NCI-H524 (cell line): Measurements from ENCODE around the gene MIOS.

Experiments used
- DNase-seq, 2 experiments: peaks; one replicate each; lab custom pipeline; 2025; lab: John Stamatoyannopoulos, UW

MIOS gene

GRCh38 chr7:7583731-7584130, 17.0 kb downstream of the MIOS start:
- DNase-seq, result no peak

- DNase-seq, result no peak
Measured at GRCh38 chr7:7584653-7585052, 18.0 kb downstream of the MIOS start.

- DNase-seq, result no peak
Measured at GRCh38 chr7:7585241-7585928, 18.7 kb downstream of the MIOS start.

DNA sequence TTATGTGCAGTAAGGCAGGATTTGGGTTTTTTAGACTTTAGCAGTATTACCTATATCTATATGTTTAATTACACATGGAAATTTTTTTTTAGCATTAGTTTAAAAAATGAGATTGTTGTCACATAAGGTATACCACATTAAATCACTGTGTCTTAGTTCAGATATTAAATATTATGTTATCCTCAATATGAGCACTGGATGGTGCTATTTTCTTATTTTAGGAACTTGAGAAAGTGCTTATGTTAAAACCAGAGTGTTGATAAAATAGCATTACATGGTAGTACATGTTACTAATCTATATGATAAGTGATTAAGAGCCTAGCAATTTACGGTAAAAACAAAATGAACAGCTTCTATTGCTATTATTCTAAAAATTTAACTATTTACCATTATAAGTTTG, 28.8 kb downstream of the MIOS start:
- peak in 1 of 2 experiments; percentile 47 for DNase-seq

GRCh38 chr7:7596176-7596575, 29.5 kb downstream of the MIOS start:
- no peak for DNase-seq

DNA sequence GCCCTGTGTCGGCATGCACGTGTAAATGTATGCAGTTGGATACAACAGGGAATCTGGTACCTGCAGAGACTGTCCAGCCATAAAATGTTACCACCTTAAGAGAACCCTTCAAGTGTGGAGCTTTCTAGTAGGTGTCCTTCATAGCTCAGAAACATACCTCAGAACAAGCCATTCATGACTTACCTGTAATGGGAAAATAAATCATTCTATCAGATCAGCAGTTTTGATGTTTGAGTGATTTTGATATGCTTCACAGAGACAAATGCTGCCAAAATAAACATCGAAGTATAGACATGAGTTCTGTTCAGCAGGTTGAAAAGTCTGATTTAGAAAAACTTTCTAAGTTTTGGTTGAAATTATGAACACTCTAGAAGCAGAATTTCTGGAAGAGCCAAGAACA, 40.3 kb downstream of the MIOS start:
- no peak for DNase-seq

GRCh38 chr7:7609330-7609729, 42.6 kb downstream of the MIOS start:
- no peak for DNase-seq

DNA sequence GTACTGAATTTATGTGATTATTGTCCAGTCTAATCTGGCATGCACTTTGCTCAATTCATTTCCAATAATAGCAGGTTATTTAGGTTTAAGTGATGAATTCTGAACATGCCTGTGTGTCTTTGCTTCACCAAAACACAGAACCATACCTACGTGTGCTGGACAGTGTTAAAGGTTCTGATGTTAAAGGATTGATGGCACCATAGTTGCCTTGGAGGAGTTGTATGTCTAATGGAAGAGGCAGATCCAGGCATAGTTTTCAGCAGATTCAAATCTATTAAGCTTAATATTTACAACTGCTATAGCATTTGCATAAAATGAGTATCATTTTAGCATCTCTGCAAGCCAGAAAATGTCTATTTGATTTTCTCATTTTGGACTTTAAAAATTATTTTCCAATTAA, 45.8 kb downstream of the MIOS start:
- DNase-seq, result no peak

GRCh38 chr7:7613210-7613609, 46.5 kb downstream of the MIOS start:
- no peak for DNase-seq

- no peak for DNase-seq
Measured at GRCh38 chr7:7614018-7614741, 47.5 kb downstream of the MIOS start.

GRCh38 chr7:7617550-7617949, 50.9 kb downstream of the MIOS start:
- DNase-seq, result no peak

DNA sequence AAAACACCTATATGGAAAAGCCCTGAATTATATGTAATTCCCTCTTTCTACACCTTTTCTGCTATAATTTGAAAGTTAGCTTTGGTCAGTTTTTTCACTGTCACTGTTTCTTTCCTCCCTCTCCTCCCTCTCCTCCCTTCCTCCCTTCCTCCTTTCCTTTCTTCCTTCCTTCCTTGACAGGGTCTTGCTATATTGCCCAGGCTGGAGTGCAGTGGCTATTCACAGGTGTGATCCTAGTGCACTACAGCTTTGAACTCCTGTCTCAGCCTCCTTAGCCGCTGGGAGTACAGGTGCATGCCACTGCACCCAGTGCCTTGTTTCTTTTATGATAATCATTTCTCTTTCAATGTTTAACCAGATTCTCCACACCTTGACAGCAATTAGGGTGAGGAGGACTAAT, 51.7 kb downstream of the MIOS start:
- DNase-seq, result no peak

- no peak for DNase-seq
Measured at GRCh38 chr7:7620236-7620635, 53.6 kb downstream of the MIOS start.

GRCh38 chr7:7620644-7621210, 54.0 kb downstream of the MIOS start:
- DNase-seq, result no peak

DNA sequence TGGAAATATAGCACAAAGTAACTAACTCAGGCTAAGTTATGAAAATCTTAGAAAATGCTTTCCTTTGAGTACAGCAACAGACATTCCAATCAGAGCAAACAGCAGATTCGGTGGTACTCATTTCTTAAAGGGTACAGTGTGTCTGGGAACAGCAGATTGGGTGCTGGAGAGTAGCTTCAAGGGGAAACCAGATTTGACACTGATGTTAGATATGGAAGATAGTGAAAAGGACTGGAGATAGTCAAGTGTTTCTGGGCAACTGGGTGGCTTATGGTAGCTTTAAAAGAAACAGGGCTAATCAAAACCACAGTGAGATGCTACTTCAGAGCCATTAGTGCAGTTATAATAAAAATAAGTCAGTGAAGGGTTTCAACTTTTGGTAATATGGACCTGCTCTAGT, 61.8 kb downstream of the MIOS start:
- no peak for DNase-seq

DNA sequence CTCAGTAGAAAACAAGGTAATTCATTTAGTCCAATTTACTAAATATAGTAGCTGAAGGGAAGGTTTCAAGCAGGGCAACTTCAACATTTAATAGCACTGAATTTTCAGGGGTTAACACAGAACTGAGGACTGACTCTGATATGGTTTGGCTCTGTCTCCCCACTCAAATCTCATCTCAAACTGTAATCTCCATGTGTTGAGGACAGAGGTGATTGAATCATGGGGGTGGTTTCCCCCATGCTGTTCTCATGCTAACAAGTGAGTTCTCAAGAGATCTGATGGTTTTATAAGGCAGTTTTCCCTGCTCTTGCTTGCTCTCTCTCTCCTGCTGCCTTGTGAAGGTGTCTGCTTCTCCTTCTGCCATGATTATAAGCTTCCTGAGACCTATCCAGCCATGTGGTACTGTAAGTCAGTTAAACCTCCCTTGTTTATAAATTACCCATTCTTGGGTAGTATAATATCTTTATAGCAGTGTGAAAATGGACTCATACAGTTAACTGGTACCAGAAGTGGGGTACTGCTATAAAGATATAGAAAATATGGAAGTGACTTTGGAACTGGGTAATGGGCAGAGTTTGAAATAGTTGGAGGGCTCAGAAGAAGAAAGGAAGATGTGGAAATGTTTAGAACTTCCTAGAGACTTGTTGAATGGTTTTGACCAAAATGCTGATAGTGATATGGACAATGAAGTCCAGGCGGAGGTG, 64.1 kb downstream of the MIOS start:
- DNase-seq, result no peak

DNA sequence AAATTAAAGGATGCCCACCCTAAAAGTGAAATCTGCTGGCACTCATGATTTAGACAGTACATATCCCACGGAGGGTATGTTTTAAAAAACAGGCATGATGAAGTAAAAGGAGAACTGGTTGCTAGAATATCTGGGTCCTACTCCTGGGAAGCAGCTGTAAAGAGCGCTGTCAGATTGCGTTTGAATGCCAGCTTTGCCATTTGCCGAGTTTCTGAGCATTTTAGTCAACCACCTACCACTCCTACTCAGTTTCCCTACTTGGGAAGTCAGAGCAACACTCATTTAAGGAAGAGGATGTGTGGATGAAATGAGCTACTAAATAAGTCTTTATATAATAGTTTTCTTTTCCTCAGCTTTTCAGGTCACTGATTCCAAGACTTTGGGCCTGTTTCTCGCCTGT, 72.7 kb downstream of the MIOS start:
- no peak for DNase-seq

DNA sequence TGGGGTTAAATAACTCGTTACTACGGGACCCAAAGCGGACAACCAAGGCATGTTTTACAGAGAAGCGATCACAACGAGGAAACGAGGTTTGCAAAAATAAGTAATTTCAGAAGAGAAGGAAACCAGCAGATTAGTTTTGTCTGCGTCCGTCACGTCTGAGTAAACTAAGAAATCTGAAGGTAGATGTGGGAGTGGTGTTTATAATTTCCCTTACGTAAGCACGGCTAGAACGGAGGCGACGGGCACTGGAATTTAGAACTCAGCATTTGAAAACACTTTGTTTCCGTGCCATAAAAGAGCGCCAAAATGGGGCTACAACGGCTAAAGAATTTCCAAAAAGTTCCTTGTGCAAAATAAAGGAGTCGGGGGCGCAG, 73.2 kb downstream of the MIOS start:
- no peak for DNase-seq

DNA sequence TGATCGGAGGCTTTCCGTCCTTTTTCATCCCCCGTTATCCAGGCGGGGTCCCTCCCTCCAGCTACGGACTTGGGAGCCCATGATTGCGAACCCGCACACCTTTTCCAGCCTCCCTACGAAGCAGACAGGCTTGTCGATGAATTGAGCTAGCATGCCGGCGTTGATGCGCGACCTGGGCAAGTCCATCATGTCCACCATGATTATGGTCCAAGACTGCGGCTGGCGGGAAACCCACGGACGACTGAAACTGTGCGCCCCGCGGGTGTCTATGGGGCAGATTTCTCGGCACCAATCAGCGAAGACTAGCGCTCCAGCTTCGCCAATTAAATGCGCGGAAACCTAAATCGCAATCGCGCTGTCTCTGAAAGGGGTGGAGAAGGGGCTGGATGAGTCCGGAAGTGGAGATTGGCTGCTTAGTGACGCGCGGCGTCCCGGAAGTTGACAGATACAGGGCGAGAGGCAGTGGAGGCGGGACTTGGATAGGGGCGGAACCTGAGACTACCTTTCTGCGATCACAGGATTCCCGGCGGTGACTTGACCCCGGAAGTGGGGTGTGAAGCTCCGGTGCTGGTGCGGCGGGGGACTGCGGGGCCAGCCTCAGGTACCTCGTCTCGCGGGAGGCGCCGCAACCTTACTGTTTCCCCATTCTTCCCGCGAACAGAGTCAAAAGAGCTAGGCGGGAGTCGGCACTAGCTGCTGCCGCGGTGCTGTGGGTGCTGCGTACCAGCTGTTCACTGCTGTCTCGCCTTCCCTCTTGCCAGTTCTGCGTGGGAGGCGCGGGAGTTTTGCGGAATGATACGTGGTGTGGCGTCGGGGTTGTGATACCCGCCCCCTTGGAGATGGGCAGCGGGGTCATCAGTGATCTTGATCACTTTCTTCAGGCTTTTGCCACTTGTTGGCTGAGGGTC, 73.8 kb downstream of the MIOS start, which contains the start of gene UMAD1:
TSS of gene UMAD1 (plus strand) at position 532 of the 908 bp plus-strand sequence. CDS start 32,620 bp downstream, outside the sequence.
- peak; percentile 97 to 98 for DNase-seq

DNA sequence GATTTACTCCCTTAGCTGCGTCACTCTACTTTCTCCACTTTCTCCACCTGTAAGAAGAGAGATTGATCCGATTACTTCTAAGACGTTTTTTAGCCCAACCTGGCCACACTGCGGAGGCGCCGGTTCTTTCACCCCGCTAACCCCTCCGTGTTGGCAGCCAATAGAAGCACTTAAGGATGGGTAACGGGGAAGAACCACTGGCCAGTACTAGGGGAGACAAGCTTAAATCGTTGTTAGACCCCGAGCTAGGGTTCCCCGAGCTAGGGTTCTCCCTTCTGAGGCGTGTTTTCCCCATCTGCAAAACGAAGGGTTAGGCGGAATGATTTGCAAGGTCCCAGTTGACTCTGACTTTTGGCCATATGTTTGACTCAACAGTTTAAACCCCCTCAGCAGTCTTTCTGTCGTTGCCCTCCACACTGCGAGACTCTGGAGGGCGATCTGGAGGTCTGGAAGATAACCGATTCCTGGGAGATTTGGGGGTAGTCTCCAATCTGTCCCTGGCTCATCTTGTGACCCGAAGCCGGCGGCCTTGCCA, 74.5 kb downstream of the MIOS start:
- DNase-seq, result peak; percentile 12 to 53

- no peak for DNase-seq
Measured at GRCh38 chr7:7642081-7642480, 75.4 kb downstream of the MIOS start.
